PC-9 (cell line): ENCODE data around the gene ITCH. TPM values are rescaled to one million over a fixed set of nuclear protein-coding genes. Genes with fewer than 3 reads are reported as not detected.
"Not testable (repeated sequence)": the region's sequence is repeated elsewhere in the genome, so short reads cannot be mapped to it uniquely, and the experiment has no call there.

Experiments
- BruUV-seq: library from RNA; stranded (reverse); fragments of 400-500 nt; replicated peaks from 2 replicates; lab custom pipeline; 2021; lab: Mats Ljungman, UMichigan
- CTCF ChIA-PET: fragments of 300-600 bp; sonication (Branson Sonifier 250); formaldehyde crosslinking; loops from one replicate; lab custom pipeline; 2022; ENCODE audit warnings: antibody characterized with exemption; lab: Charles Lee
- POLR2A ChIA-PET: fragments of 300-600 bp; sonication (Branson Sonifier 250); formaldehyde crosslinking; loops from one replicate; lab custom pipeline; 2022; ENCODE audit warnings: antibody characterized with exemption; ENCODE audit not compliant: unreplicated experiment; lab: Charles Lee
- DNase-seq, 2 experiments: peaks; one replicate each; pipeline versions ENCODE4 v3.0.0 to v3.0.0-alpha.2; 2015 to 2022; ENCODE audit warnings: mixed read lengths in 1 of 2
- H2AFZ ChIP-seq: fragments of 200-600 bp; sonication (generic); 2 replicates; pipeline ENCODE4 v1.8.1; 2017; ENCODE audit warnings: antibody characterized with exemption
- H3F3A ChIP-seq: fragments of 200-600 bp; sonication (generic); 2 replicates; pipeline ENCODE4 v1.8.1; 2017; ENCODE audit warnings: antibody characterized with exemption, mild to moderate bottlenecking, low read depth; ENCODE audit not compliant: insufficient read depth
- H3K27ac ChIP-seq: fragments of 200-600 bp; sonication (generic); 2 replicates; pipeline ENCODE4 v1.6.1; 2016; ENCODE audit warnings: mixed run types
- H3K27me3 ChIP-seq: fragments of 200-600 bp; sonication (generic); 2 replicates; pipeline ENCODE4 v1.6.1; 2016; ENCODE audit warnings: low read depth, mixed run types; ENCODE audit not compliant: insufficient read depth
- H3K36me3 ChIP-seq: fragments of 200-600 bp; sonication (generic); 2 replicates; pipeline ENCODE4 v1.6.1; 2016; ENCODE audit warnings: low read depth, mixed run types
- H3K4me1 ChIP-seq: fragments of 200-600 bp; sonication (generic); replicated peaks from 2 replicates; pipeline ENCODE4 v1.6.1; 2016; ENCODE audit warnings: mixed run types; ENCODE audit not compliant: insufficient read depth
- H3K4me2 ChIP-seq: fragments of 200-600 bp; sonication (generic); 2 replicates; pipeline ENCODE4 v1.6.1; 2017; ENCODE audit warnings: mixed run types
- H3K4me3 ChIP-seq: fragments of 200-600 bp; sonication (generic); 2 replicates; pipeline ENCODE4 v1.6.1; 2016; ENCODE audit warnings: mixed run types
- H3K79me2 ChIP-seq: fragments of 200-600 bp; sonication (generic); 2 replicates; pipeline ENCODE4 v1.6.1; 2017; ENCODE audit warnings: low read depth, mixed run types
- H3K9me2 ChIP-seq: fragments of 200-600 bp; sonication (generic); 2 replicates; pipeline ENCODE4 v1.8.1; 2017; ENCODE audit warnings: mild to moderate bottlenecking; ENCODE audit not compliant: insufficient read depth
- H3K9me3 ChIP-seq: fragments of 200-600 bp; sonication (generic); 2 replicates; pipeline ENCODE4 v1.8.1; 2016; ENCODE audit warnings: low read depth; ENCODE audit not compliant: insufficient read depth
- H4K20me1 ChIP-seq: fragments of 200-600 bp; sonication (generic); 2 replicates; pipeline ENCODE4 v1.8.1; 2017; ENCODE audit not compliant: insufficient read depth
- CTCF ChIP-seq: fragments of 200-600 bp; sonication (generic); conservative IDR thresholded peaks from 2 replicates; pipeline ENCODE4 v1.6.1; 2017; ENCODE audit warnings: mixed run types, antibody characterized with exemption, mild to moderate bottlenecking, moderate library complexity
- EZH2 ChIP-seq: fragments of 200-600 bp; sonication (generic); IDR thresholded peaks from 2 replicates; pipeline ENCODE4 v1.8.0; 2017; ENCODE audit warnings: antibody characterized with exemption, low read depth
- intact Hi-C: fragments of 100-400 bp; cut with micrococcal nuclease; formaldehyde crosslinking; loops from one replicate; pipeline ENCODE4 v1.10.0; 2022; ENCODE audit not compliant: unreplicated experiment
- total RNA-seq: library from RNA; stranded (reverse); gene quantifications from 2 replicates; pipeline ENCODE4 v1.2.3, GENCODE V29; 2021

ITCH gene
- total RNA-seq, 1 experiment from 2014 or later: 144 TPM

- Histone ChIP-seq H3K27ac (peak overlapping the region; percentile 20), H3K27me3 (no peaks in the 10 kb centered on the region), H3F3A (peaks cover 76% of the 10 kb centered on the region), H3K79me2 (peaks cover 99% of the 10 kb centered on the region), H4K20me1 (peaks cover 26% of the 10 kb centered on the region), H3K9me3 (no peaks in the 10 kb centered on the region), H3K4me3 (no peak overlapping the region), H3K4me1 (peaks cover 38% of the 10 kb centered on the region), H2AFZ (no peak overlapping the region), H3K4me2 (no peak overlapping the region), H3K9me2 (no peaks in the 10 kb centered on the region), H3K36me3 (peaks cover 18% of the 10 kb centered on the region)
- intact Hi-C loops: loop anchor here (5.0 to 10.0 kb wide), 2 partner anchors 42 to 209 kb away; partner anchors contain the start of gene ITCH
- BruUV-seq: no TSS peak
- TF ChIP-seq EZH2 (no peak), CTCF (no peak)
- CTCF ChIA-PET: interaction anchor here (0.6 kb wide), 1 partner anchor 64 kb away, joined by 4 read pairs; no protein-coding TSS in a partner anchor
- POLR2A ChIA-PET: no interaction called here
- DNase-seq: no peak
Observed at GRCh38 chr20:34403908-34404307, 40.8 kb downstream of the ITCH start.

GRCh38 chr20:34404803-34405202, 41.7 kb downstream of the ITCH start:
- Histone ChIP-seq H3K9me2 (no peaks in the 10 kb centered on the region), H2AFZ (no peak overlapping the region), H3K79me2 (peaks cover 99% of the 10 kb centered on the region), H4K20me1 (peaks cover 32% of the 10 kb centered on the region), H3K27me3 (no peaks in the 10 kb centered on the region), H3F3A (peaks cover 76% of the 10 kb centered on the region), H3K4me3 (no peak overlapping the region), H3K4me1 (peaks cover 32% of the 10 kb centered on the region), H3K9me3 (no peaks in the 10 kb centered on the region), H3K27ac (0 out of 2 replicates have a peak overlapping the region, but pooled peaks have one; percentile 4), H3K4me2 (no peak overlapping the region), H3K36me3 (peaks cover 26% of the 10 kb centered on the region)
- BruUV-seq: no TSS peak
- ChIA-PET CTCF (interaction anchor here (0.9 kb wide), 1 partner anchor 92 kb away, joined by 4 read pairs; no protein-coding TSS in a partner anchor), POLR2A (no interaction called here)
- DNase-seq: no peak
- TF ChIP-seq EZH2: no peak
- no peak for TF ChIP-seq CTCF
- intact Hi-C loops: loop anchor here (5.0 to 10.0 kb wide), 2 partner anchors 43 to 210 kb away; partner anchors contain the start of gene ITCH

- intact Hi-C loops: loop anchor here (10.0 kb wide), 1 partner anchor 210 kb away; no protein-coding TSS in a partner anchor
- H3K4me3 ChIP-seq, H3K4me2 ChIP-seq, H3K9me3 ChIP-seq, H3K27me3 ChIP-seq, H3K9me2 ChIP-seq, H2AFZ ChIP-seq, BruUV-seq, DNase-seq, POLR2A ChIA-PET: not testable (repeated sequence)
- Histone ChIP-seq H3K4me1 (peaks cover 28% of the 10 kb centered on the region), H3K36me3 (peaks cover 27% of the 10 kb centered on the region), H3F3A (peaks cover 76% of the 10 kb centered on the region), H3K27ac (0 out of 2 replicates have a peak overlapping the region, but pooled peaks have one; percentile 4), H4K20me1 (peaks cover 32% of the 10 kb centered on the region), H3K79me2 (peaks cover 98% of the 10 kb centered on the region)
- CTCF ChIA-PET: interaction anchor here (0.9 kb wide), 1 partner anchor 93 kb away, joined by 4 read pairs; no protein-coding TSS in a partner anchor
Observed at GRCh38 chr20:34405247-34405651, 42.2 kb downstream of the ITCH start.

- H4K20me1 ChIP-seq: peaks cover 32% of the 10 kb centered on the region
- 0 out of 2 replicates have a peak overlapping the region, but pooled peaks have one; percentile 6 for H3K27ac ChIP-seq
- peaks cover 98% of the 10 kb centered on the region for H3K79me2 ChIP-seq
- intact Hi-C loops: loop anchor here (10.0 kb wide), 1 partner anchor 211 kb away; no protein-coding TSS in a partner anchor
- H3K4me3 ChIP-seq, H3K9me2 ChIP-seq, H3K27me3 ChIP-seq, DNase-seq, H3K9me3 ChIP-seq, BruUV-seq, H3K4me2 ChIP-seq, H2AFZ ChIP-seq, POLR2A ChIA-PET: not testable (repeated sequence)
- H3K36me3 ChIP-seq: peaks cover 30% of the 10 kb centered on the region
- CTCF ChIA-PET: interaction anchor here (0.6 kb wide), 1 partner anchor 51 kb away, joined by 3 read pairs; no protein-coding TSS in a partner anchor
- H3F3A ChIP-seq: peaks cover 75% of the 10 kb centered on the region
- H3K4me1 ChIP-seq: peaks cover 21% of the 10 kb centered on the region
Observed at GRCh38 chr20:34405942-34406341, 42.9 kb downstream of the ITCH start.
